HEK293 (cell line): ENCODE results near the gene CCDC14.

Experiments
- CTCF ChIA-PET: fragments of 350-600 bp; formaldehyde crosslinking; extraction: SDS; loops from one replicate; lab custom pipeline; 2021; ENCODE audit warnings: antibody characterized with exemption; lab: Yijun Ruan, JAX
- POLR2A ChIA-PET: fragments of 300-600 bp; formaldehyde crosslinking; extraction: SDS; loops from one replicate; lab custom pipeline; 2020; ENCODE audit warnings: antibody characterized with exemption, inconsistent platforms; lab: Yijun Ruan, JAX
- H3K27ac ChIP-seq: fragments of 200-500 bp; sonication (Bioruptor generic); 2 replicates; pipeline ENCODE4 v1.5.1; 2014; ENCODE audit warnings: low read depth, low read length, control low read depth, inconsistent platforms; ENCODE audit errors: extremely low read depth
- H3K36me3 ChIP-seq, 2 experiments: fragments of 200-500 bp in 1 of 2; sonication (Bioruptor generic) in 1 of 2; 1 replicate in 1 of 2; 2 replicates in 1 of 2; pipeline ENCODE4 v1.5.1; 2014 to 2017; ENCODE audit warnings: inconsistent platforms in 2 of 2, low read length in 2 of 2; ENCODE audit not compliant: control insufficient read depth in 2 of 2, insufficient read depth in 1 of 2
- H3K4me1 ChIP-seq: fragments of 200-500 bp; sonication (Bioruptor generic); 2 replicates; pipeline ENCODE4 v1.5.1; 2014; ENCODE audit warnings: mild to moderate bottlenecking, low read length, inconsistent platforms; ENCODE audit not compliant: control insufficient read depth, insufficient read depth
- H3K4me3 ChIP-seq: 2 replicates; pipeline ENCODE4 v1.5.1; 2011; ENCODE audit warnings: low read depth, mild to moderate bottlenecking, control low read depth, low read length, moderate library complexity
- H3K9me3 ChIP-seq: fragments of 200-500 bp; sonication (Bioruptor generic); 2 replicates; pipeline ENCODE4 v1.5.1; 2014; ENCODE audit warnings: low read depth, low read length, inconsistent platforms; ENCODE audit not compliant: control insufficient read depth, insufficient read depth
- KLF9 ChIP-seq: fragments of 450-650 bp; formaldehyde crosslinking; IDR thresholded peaks from 2 replicates; pipeline ENCODE4 v1.5.1; 2016; ENCODE audit warnings: missing biosample characterization, missing genetic modification characterization, low read depth
- MEIS1 ChIP-seq: sonication (generic); formaldehyde crosslinking; IDR thresholded peaks from 2 replicates; pipeline ENCODE4 v1.8.1; 2022; ENCODE audit warnings: missing genetic modification reagents, mild to moderate bottlenecking, borderline replicate concordance
- MZF1 ChIP-seq: fragments of 450-650 bp; formaldehyde crosslinking; IDR thresholded peaks from 2 replicates; pipeline ENCODE4 v1.5.1; 2017; ENCODE audit warnings: missing biosample characterization, missing genetic modification characterization, borderline replicate concordance
- SP2 ChIP-seq: fragments of 450-650 bp; formaldehyde crosslinking; IDR thresholded peaks from 2 replicates; pipeline ENCODE4 v1.5.1; 2016; ENCODE audit warnings: missing biosample characterization, missing genetic modification characterization
- ZBTB21 ChIP-seq: fragments of 450-650 bp; formaldehyde crosslinking; IDR thresholded peaks from 2 replicates; pipeline ENCODE4 v1.5.1; 2017; ENCODE audit warnings: missing biosample characterization, missing genetic modification characterization
- ZBTB7A ChIP-seq: fragments of 450-650 bp; formaldehyde crosslinking; IDR thresholded peaks from 2 replicates; pipeline ENCODE4 v1.5.1; 2016; ENCODE audit warnings: low read depth, missing biosample characterization, missing genetic modification characterization
- ZNF175 ChIP-seq: fragments of 450-650 bp; formaldehyde crosslinking; IDR thresholded peaks from 2 replicates; pipeline ENCODE4 v1.5.1; 2016; ENCODE audit warnings: missing biosample characterization, missing genetic modification characterization
- ZNF184 ChIP-seq: fragments of 450-650 bp; IDR thresholded peaks from 2 replicates; pipeline ENCODE4 v1.5.1; 2018; ENCODE audit warnings: missing biosample characterization, mild to moderate bottlenecking, missing genetic modification characterization
- ZNF19 ChIP-seq: fragments of 450-650 bp; formaldehyde crosslinking; IDR thresholded peaks from 2 replicates; pipeline ENCODE4; 2016; ENCODE audit warnings: missing biosample characterization, missing genetic modification characterization, low read depth
- ZNF214 ChIP-seq: fragments of 450-650 bp; formaldehyde crosslinking; IDR thresholded peaks from 2 replicates; pipeline ENCODE4 v1.5.1; 2017; ENCODE audit warnings: missing biosample characterization, mild to moderate bottlenecking, missing genetic modification characterization, borderline replicate concordance
- ZNF223 ChIP-seq: fragments of 450-650 bp; formaldehyde crosslinking; IDR thresholded peaks from 2 replicates; pipeline ENCODE4 v1.5.1; 2016; ENCODE audit warnings: missing biosample characterization, missing genetic modification characterization
- ZNF366 ChIP-seq: fragments of 450-650 bp; formaldehyde crosslinking; conservative IDR thresholded peaks from 2 replicates; pipeline ENCODE4 v1.5.1; 2016; ENCODE audit warnings: missing biosample characterization, missing genetic modification characterization
- ZNF473 ChIP-seq: fragments of 450-650 bp; formaldehyde crosslinking; IDR thresholded peaks from 2 replicates; pipeline ENCODE4 v1.5.1; 2017; ENCODE audit warnings: missing biosample characterization, missing genetic modification characterization
- ZNF548 ChIP-seq: fragments of 450-650 bp; formaldehyde crosslinking; IDR thresholded peaks from 2 replicates; pipeline ENCODE4 v1.5.1; 2016; ENCODE audit warnings: missing biosample characterization, missing genetic modification characterization
- ZNF600 ChIP-seq: fragments of 450-650 bp; formaldehyde crosslinking; IDR thresholded peaks from 2 replicates; pipeline ENCODE4 v1.5.1; 2016; ENCODE audit warnings: missing biosample characterization, missing genetic modification characterization
- ZNF623 ChIP-seq: fragments of 450-650 bp; formaldehyde crosslinking; IDR thresholded peaks from 2 replicates; pipeline ENCODE4 v1.5.1; 2016; ENCODE audit warnings: missing biosample characterization, missing genetic modification characterization
- ZNF654 ChIP-seq: fragments of 450-650 bp; formaldehyde crosslinking; IDR thresholded peaks from 2 replicates; pipeline ENCODE4 v1.5.1; 2016; ENCODE audit warnings: low read depth, missing biosample characterization, missing genetic modification characterization
- ZNF768 ChIP-seq: fragments of 450-650 bp; formaldehyde crosslinking; IDR thresholded peaks from 2 replicates; pipeline ENCODE4 v1.5.1; 2018; ENCODE audit warnings: missing biosample characterization, mild to moderate bottlenecking, missing genetic modification characterization
- ZNF830 ChIP-seq: fragments of 450-650 bp; IDR thresholded peaks from 2 replicates; pipeline ENCODE4 v1.5.0; 2018; ENCODE audit warnings: missing biosample characterization, missing genetic modification characterization, low read depth, mild to moderate bottlenecking, moderate library complexity
- TF ChIP-seq, protein P1 (sequence below): fragments of 450-650 bp; formaldehyde crosslinking; IDR thresholded peaks from 2 replicates; pipeline ENCODE4 v1.5.1; 2016; ENCODE audit warnings: missing biosample characterization, missing genetic modification characterization
- TF ChIP-seq, protein P2 (sequence below): fragments of 450-650 bp; formaldehyde crosslinking; IDR thresholded peaks from 2 replicates; pipeline ENCODE4 v1.5.1; 2016; ENCODE audit warnings: missing biosample characterization, missing genetic modification characterization
- TF ChIP-seq, protein P3 (sequence below): fragments of 450-650 bp; formaldehyde crosslinking; IDR thresholded peaks from 2 replicates; pipeline ENCODE4 v1.5.1; 2016; ENCODE audit warnings: missing biosample characterization, missing genetic modification characterization
- TF ChIP-seq, protein P4 (sequence below): fragments of 450-650 bp; formaldehyde crosslinking; IDR thresholded peaks from 2 replicates; pipeline ENCODE4 v1.5.1; 2016; ENCODE audit warnings: missing biosample characterization, missing genetic modification characterization

Gene CCDC14

DNA sequence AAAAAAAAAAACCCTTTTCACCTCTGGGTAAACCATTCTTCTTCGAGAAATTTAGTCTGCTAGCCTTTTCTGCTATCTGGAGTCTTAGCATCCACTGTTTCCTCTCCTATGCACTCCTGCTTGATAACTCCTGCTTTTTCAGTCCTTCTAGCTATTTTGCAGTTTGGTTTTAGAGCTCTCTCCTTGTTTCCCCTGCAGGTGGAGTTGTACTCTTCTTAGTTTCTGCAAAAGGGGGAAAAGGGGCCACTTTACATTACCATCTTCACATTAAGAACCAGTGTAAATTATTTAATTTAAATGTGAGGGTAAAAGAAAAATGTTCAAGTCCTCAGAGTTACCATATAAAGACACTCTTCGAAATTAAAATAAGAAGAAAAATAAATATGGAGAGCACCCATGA, 53.3 kb downstream of the CCDC14 start:
- Histone ChIP-seq H3K9me3 (no peaks in the 10 kb centered on the region), H3K27ac (no peak overlapping the region), H3K36me3 (no peaks in the 10 kb centered on the region), H3K4me3 (no peak overlapping the region), H3K4me1 (no peaks in the 10 kb centered on the region)
- TF ChIP-seq ZNF654 (peak; percentile 13; the same call in 1 of the 2 replicates), ZNF175 (tag by site-specific recombination) (no peak), ZNF473 (tag by site-specific recombination) (no peak), MEIS1 (CRISPR knock-in tag) (no peak)
- ChIA-PET CTCF (interaction anchor here (0.7 kb wide), 4 partner anchors 80 to 231 kb away, joined by 3 to 6 read pairs (median 4); no protein-coding TSS in a partner anchor), POLR2A (no interaction called here)

DNA sequence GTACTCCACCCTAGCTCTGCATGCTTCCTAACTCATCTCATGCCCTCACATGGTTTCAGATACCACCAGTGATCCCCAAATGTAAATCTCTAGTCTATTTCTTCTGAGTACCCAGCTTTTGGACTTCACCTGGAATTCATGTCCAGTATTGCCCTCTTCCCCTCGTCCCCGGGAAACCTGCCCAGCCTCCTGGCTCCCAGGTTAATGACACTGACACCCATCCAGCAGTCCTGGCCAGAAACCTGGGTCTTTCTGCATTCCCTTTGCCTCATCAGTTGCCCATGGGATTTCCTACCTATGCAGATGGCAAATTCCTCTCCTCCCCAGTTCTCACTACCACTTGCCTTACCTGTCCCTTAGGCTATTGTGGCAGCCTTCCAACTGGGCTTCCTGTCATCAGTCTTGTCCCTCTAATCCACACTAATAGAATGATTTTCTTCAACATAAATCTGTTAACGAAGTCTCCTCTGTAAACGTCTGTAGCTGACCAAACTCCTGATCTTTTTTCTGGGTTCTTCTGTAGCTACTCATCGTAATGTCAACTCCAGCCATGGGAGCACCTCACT, 61.6 kb downstream of the CCDC14 start:
- ChIA-PET POLR2A (no interaction called here), CTCF (interaction anchor here (1.5 kb wide), 1 partner anchor 247 kb away, joined by 4 read pairs; no protein-coding TSS in a partner anchor)
- Histone ChIP-seq H3K4me1 (no peaks in the 10 kb centered on the region), H3K4me3 (no peak overlapping the region), H3K27ac (no peak overlapping the region), H3K9me3 (no peaks in the 10 kb centered on the region), H3K36me3 (no peaks in the 10 kb centered on the region)
- TF ChIP-seq ZNF223 (tag by site-specific recombination) = no peak
- TF ChIP-seq, protein P1, sequence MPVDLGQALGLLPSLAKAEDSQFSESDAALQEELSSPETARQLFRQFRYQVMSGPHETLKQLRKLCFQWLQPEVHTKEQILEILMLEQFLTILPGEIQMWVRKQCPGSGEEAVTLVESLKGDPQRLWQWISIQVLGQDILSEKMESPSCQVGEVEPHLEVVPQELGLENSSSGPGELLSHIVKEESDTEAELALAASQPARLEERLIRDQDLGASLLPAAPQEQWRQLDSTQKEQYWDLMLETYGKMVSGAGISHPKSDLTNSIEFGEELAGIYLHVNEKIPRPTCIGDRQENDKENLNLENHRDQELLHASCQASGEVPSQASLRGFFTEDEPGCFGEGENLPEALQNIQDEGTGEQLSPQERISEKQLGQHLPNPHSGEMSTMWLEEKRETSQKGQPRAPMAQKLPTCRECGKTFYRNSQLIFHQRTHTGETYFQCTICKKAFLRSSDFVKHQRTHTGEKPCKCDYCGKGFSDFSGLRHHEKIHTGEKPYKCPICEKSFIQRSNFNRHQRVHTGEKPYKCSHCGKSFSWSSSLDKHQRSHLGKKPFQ = no peak
- TF ChIP-seq ZBTB7A = no peak
- no peak for TF ChIP-seq ZNF19 (tag by site-specific recombination)
- no peak for TF ChIP-seq ZNF623 (tag by site-specific recombination)
- no peak for TF ChIP-seq ZNF214 (tag by site-specific recombination)
- TF ChIP-seq ZBTB21 (tag by site-specific recombination) = no peak
- TF ChIP-seq, protein P2, sequence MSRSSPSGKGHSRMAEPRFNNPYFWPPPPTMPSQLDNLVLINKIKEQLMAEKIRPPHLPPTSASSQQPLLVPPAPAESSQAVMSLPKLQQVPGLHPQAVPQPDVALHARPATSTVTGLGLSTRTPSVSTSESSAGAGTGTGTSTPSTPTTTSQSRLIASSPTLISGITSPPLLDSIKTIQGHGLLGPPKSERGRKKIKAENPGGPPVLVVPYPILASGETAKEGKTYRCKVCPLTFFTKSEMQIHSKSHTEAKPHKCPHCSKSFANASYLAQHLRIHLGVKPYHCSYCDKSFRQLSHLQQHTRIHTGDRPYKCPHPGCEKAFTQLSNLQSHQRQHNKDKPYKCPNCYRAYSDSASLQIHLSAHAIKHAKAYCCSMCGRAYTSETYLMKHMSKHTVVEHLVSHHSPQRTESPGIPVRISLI (tag by site-specific recombination) = no peak
- TF ChIP-seq ZNF830 = no peak
- no peak for TF ChIP-seq KLF9 (tag by site-specific recombination)
- TF ChIP-seq ZNF548 (tag by site-specific recombination) = no peak
- TF ChIP-seq, protein P3, sequence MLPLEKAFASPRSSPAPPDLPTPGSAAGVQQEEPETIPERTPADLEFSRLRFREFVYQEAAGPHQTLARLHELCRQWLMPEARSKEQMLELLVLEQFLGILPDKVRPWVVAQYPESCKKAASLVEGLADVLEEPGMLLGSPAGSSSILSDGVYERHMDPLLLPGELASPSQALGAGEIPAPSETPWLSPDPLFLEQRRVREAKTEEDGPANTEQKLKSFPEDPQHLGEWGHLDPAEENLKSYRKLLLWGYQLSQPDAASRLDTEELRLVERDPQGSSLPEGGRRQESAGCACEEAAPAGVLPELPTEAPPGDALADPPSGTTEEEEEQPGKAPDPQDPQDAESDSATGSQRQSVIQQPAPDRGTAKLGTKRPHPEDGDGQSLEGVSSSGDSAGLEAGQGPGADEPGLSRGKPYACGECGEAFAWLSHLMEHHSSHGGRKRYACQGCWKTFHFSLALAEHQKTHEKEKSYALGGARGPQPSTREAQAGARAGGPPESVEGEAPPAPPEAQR (tag by site-specific recombination) = no peak
- no peak for TF ChIP-seq MZF1 (tag by site-specific recombination)
- TF ChIP-seq, protein P4, sequence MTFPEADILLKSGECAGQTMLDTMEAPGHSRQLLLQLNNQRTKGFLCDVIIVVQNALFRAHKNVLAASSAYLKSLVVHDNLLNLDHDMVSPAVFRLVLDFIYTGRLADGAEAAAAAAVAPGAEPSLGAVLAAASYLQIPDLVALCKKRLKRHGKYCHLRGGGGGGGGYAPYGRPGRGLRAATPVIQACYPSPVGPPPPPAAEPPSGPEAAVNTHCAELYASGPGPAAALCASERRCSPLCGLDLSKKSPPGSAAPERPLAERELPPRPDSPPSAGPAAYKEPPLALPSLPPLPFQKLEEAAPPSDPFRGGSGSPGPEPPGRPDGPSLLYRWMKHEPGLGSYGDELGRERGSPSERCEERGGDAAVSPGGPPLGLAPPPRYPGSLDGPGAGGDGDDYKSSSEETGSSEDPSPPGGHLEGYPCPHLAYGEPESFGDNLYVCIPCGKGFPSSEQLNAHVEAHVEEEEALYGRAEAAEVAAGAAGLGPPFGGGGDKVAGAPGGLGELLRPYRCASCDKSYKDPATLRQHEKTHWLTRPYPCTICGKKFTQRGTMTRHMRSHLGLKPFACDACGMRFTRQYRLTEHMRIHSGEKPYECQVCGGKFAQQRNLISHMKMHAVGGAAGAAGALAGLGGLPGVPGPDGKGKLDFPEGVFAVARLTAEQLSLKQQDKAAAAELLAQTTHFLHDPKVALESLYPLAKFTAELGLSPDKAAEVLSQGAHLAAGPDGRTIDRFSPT = no peak
- no peak for TF ChIP-seq ZNF768
- no peak for TF ChIP-seq SP2 (tag by site-specific recombination)
- TF ChIP-seq ZNF600 = no peak
- no peak for TF ChIP-seq ZNF184 (tag by site-specific recombination)
- no peak for TF ChIP-seq ZNF366 (tag by site-specific recombination)
